ENCODE measurements around the gene MYPOP. TPM values are rescaled to one million over a fixed set of nuclear protein-coding genes. Genes with fewer than 3 reads are reported as not detected.

Gene MYPOP
- total and polyA plus RNA-seq, 2 of the 13 experiments (the other 11 are each of a cell fraction or from before 2014, with no cell fraction given) = 2.3 to 2.7 TPM

DNA sequence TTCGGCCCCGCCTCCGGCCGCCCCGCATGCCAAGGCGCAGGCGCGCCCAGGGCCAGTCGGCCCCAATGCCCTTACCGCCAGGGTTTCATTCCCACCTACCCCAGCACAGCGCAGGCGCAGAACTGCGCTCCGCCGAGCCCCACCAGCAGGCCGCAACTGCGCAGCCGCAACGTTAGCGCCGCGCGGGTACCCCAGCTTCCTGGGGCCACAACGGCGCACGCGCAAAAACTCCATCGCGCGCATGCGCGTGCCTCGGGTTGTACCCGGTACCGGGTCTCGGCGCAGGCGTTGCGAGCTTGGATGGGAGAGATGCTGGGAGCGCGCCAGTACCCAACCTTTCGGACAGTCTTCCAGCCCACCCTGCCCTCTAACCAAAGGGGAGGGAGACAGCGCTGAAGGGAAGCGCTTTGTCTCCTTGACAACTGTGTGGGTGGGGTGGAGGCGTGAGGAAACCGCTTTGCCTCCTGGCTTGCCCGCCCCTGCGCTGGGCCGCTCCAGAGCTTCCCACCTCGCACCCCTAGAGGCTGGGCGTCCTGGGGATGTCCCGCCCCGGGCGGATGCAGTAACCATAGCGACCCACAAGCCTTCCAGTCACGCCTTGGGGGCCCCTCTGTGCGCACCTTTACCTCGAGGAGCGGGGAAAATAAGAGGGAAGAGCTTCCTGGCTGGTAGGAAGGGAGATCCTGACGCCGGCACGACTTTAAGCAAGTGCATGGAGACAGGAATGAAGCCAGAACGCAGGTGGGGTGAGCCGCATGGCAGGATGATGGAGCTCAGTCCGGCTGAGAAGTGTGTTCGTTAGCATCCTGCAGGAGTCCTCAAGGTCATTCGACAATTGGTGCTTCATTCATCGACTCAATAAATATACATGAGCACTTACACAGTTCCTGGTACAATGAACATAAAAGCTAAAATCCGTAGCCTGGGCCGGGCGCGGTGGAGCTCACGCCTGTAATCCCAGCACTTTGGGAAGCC lies 525 bp upstream of the MYPOP start (continued):
- TF ChIP-seq ZNF687 (CRISPR knock-in tag; IDR thresholded peaks at IDR 0.05) = peak; percentile 91
- TF ChIP-seq ZNF777 (CRISPR knock-in tag; IDR thresholded peaks at IDR 0.05) = 0 out of 2 replicates have a peak, but pooled peaks have one; percentile 28
- no peak for TF ChIP-seq MYNN (CRISPR knock-in tag; IDR thresholded peaks at IDR 0.05; ENCODE audit: low read depth)
- peak; percentile 63; the same call in 1 of the 2 replicates for TF ChIP-seq MXD4 (CRISPR knock-in tag; IDR thresholded peaks at IDR 0.05)
- 0 out of 4 replicates have a peak, but pooled peaks of 1 of the 2 experiments have one; percentile 12 for TF ChIP-seq KLF16 (CRISPR knock-in tag; IDR thresholded peaks at IDR 0.05)
- peak; percentile 44; the same call in 1 of the 2 replicates for TF ChIP-seq ZNF225 (CRISPR knock-in tag; IDR thresholded peaks at IDR 0.05)
- no peak for TF ChIP-seq SNRNP70 (IDR thresholded peaks at IDR 0.05; ENCODE audit: low read depth, low read length)
- no peak for TF ChIP-seq ZNF10 (CRISPR knock-in tag; IDR thresholded peaks at IDR 0.05; ENCODE audit: borderline replicate concordance, low read depth)
- TF ChIP-seq, protein P1, sequence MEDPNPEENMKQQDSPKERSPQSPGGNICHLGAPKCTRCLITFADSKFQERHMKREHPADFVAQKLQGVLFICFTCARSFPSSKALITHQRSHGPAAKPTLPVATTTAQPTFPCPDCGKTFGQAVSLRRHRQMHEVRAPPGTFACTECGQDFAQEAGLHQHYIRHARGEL (CRISPR knock-in tag; IDR thresholded peaks at IDR 0.05) = no peak
- TF ChIP-seq SAP130 (CRISPR knock-in tag; IDR thresholded peaks at IDR 0.05; ENCODE audit: low read depth) = peak; percentile 22; the same call in 1 of the 2 replicates
- no peak for TF ChIP-seq ZNF232 (CRISPR knock-in tag; IDR thresholded peaks at IDR 0.05; ENCODE audit: borderline replicate concordance)
- peak; percentile 82; the same call in 1 of the 2 replicates for TF ChIP-seq ZNF607 (CRISPR knock-in tag; IDR thresholded peaks at IDR 0.05; ENCODE audit: borderline replicate concordance)
- peak; percentile 13; the same call in 1 of the 2 replicates for TF ChIP-seq CBX5 (CRISPR knock-in tag; IDR thresholded peaks at IDR 0.05; ENCODE audit: borderline replicate concordance)
- no peak for TF ChIP-seq ZNF737 (CRISPR knock-in tag; IDR thresholded peaks at IDR 0.05; ENCODE audit: borderline replicate concordance)
- TF ChIP-seq HMGXB4 (CRISPR knock-in tag; IDR thresholded peaks at IDR 0.05; ENCODE audit: borderline replicate concordance in 1 of 2, low read depth in 1 of 2) = 0 out of 4 replicates have a peak, but pooled peaks of 1 of the 2 experiments have one; percentile 13
- peak; percentile 77 for TF ChIP-seq ZNF501 (CRISPR knock-in tag; IDR thresholded peaks at IDR 0.05)
- TF ChIP-seq HDAC1 (CRISPR knock-in tag; IDR thresholded peaks at IDR 0.05) = 0 out of 2 replicates have a peak, but pooled peaks have one; percentile 53
- TF ChIP-seq MTERF4 (CRISPR knock-in tag; IDR thresholded peaks at IDR 0.05) = 0 out of 2 replicates have a peak, but pooled peaks have one; percentile 73
